GM10847 (cell line): Measurements from ENCODE around the gene DENND1A.

Source experiments
- POLR2A ChIP-seq: IDR thresholded peaks from 2 replicates; pipeline ENCODE4 v1.6.1; 2011; ENCODE audit not compliant: insufficient read length; ENCODE audit errors: extremely low read depth

Gene DENND1A

GRCh38 chr9:123342247-123342646 lies 587.7 kb downstream of the DENND1A start:
- TF ChIP-seq POLR2A = no peak

GRCh38 chr9:123341816-123342215 lies 588.1 kb downstream of the DENND1A start:
- TF ChIP-seq POLR2A = no peak

- no peak for TF ChIP-seq POLR2A
Observed at GRCh38 chr9:123339666-123340510, 590.0 kb downstream of the DENND1A start.

GRCh38 chr9:123338710-123339665 lies 590.9 kb downstream of the DENND1A start:
- peak; percentile 47 for TF ChIP-seq POLR2A

GRCh38 chr9:123337971-123338370 lies 592.0 kb downstream of the DENND1A start:
- no peak for TF ChIP-seq POLR2A

GRCh38 chr9:123336959-123337358 lies 593.0 kb downstream of the DENND1A start:
- no peak for TF ChIP-seq POLR2A

- no peak for TF ChIP-seq POLR2A
Observed at GRCh38 chr9:123336449-123336848, 593.5 kb downstream of the DENND1A start.

GRCh38 chr9:123335986-123336329 lies 594.0 kb downstream of the DENND1A start:
- TF ChIP-seq POLR2A = no peak

- TF ChIP-seq POLR2A = no peak
Observed at GRCh38 chr9:123335193-123335985, 594.5 kb downstream of the DENND1A start.

GRCh38 chr9:123334639-123335038 lies 595.3 kb downstream of the DENND1A start:
- TF ChIP-seq POLR2A = no peak

- TF ChIP-seq POLR2A = no peak
Observed at GRCh38 chr9:123331346-123332060, 598.4 kb downstream of the DENND1A start.
